H1 (cell line): ENCODE measurements around the gene TAOK1. TPM values are rescaled to one million over a fixed set of nuclear protein-coding genes. Genes with fewer than 3 reads are reported as not detected.

Source experiments
- CTCF ChIA-PET: fragments of 300-600 bp; sonication (Branson Sonifier 250); formaldehyde crosslinking; loops from one replicate; lab custom pipeline; 2021; ENCODE audit not compliant: partially characterized antibody; lab: Charles Lee
- POLR2A ChIA-PET: fragments of 300-600 bp; sonication (Branson Sonifier 250); formaldehyde crosslinking; loops from one replicate; lab custom pipeline; 2021; ENCODE audit warnings: inconsistent platforms; ENCODE audit not compliant: partially characterized antibody; lab: Charles Lee
- DNase-seq, 2 experiments: peaks; one replicate each; pipeline versions ENCODE4 v3.0.0 to v3.0.0-alpha.2; 2010 to 2022; ENCODE audit warnings: low spot score in 2 of 2, low read depth in 1 of 2, mixed read lengths in 1 of 2
- FAIRE-seq: peaks from 2 replicates; lab custom pipeline; 2011; peaks lifted over from hg19 to GRCh38; lab: Jason Lieb, UNC
- H2AFZ ChIP-seq: 2 replicates; pipeline ENCODE4 v1.8.1; 2012; ENCODE audit warnings: low read length, inconsistent platforms
- H2AK5ac ChIP-seq: 2 replicates; pipeline ENCODE4 v1.6.1; 2013; ENCODE audit warnings: low read depth, low read length
- H2BK120ac ChIP-seq: replicated peaks from 2 replicates; pipeline ENCODE3; 2013; ENCODE audit warnings: low read depth, low read length, inconsistent platforms
- H2BK12ac ChIP-seq: 2 replicates; pipeline ENCODE4 v1.6.1; 2013; ENCODE audit warnings: low read depth, low read length
- H2BK15ac ChIP-seq: 2 replicates; pipeline ENCODE4 v1.6.1; 2013; ENCODE audit warnings: low read length
- H2BK20ac ChIP-seq: 2 replicates; pipeline ENCODE4 v1.6.1; 2013; ENCODE audit warnings: low read length
- H2BK5ac ChIP-seq: 2 replicates; pipeline ENCODE4 v1.6.1; 2013; ENCODE audit warnings: low read depth, low read length
- H3K14ac ChIP-seq: 2 replicates; pipeline ENCODE4 v1.6.1; 2013; ENCODE audit warnings: inconsistent platforms; ENCODE audit not compliant: insufficient read length
- H3K18ac ChIP-seq: 2 replicates; pipeline ENCODE4 v1.6.1; 2013; ENCODE audit warnings: low read length; ENCODE audit errors: extremely low read depth
- H3K23ac ChIP-seq: 2 replicates; pipeline ENCODE4 v1.6.1; 2013; ENCODE audit warnings: inconsistent platforms; ENCODE audit not compliant: insufficient read length
- H3K23me2 ChIP-seq: 2 replicates; pipeline ENCODE4 v1.6.1; 2013; ENCODE audit warnings: low read depth, low read length
- H3K27ac ChIP-seq: 2 replicates; pipeline ENCODE4 v1.6.1; 2011; ENCODE audit warnings: low read depth, low read length, inconsistent platforms
- H3K27me3 ChIP-seq, 4 experiments: replicated peaks in 1 of 4; 1 replicate in 1 of 4; 2 replicates in 3 of 4; pipeline versions ENCODE4 v1.6.1 to v1.8.1; 2011 to 2013; ENCODE audit warnings: low read length in 3 of 4, mild to moderate bottlenecking in 3 of 4, inconsistent platforms in 2 of 4, mixed read lengths in 2 of 4, moderate library complexity in 1 of 4; ENCODE audit not compliant: control insufficient read depth in 3 of 4, insufficient read depth in 3 of 4; ENCODE audit errors: extremely low read depth in 1 of 4
- H3K36me3 ChIP-seq, 4 experiments: 2 replicates each; pipeline versions ENCODE4 v1.6.1 to v1.8.1; 2011 to 2013; ENCODE audit warnings: mild to moderate bottlenecking in 4 of 4, low read length in 3 of 4, moderate library complexity in 2 of 4, control low read depth in 1 of 4, inconsistent platforms in 1 of 4; ENCODE audit not compliant: insufficient read depth in 4 of 4, control insufficient read depth in 2 of 4
- H3K4ac ChIP-seq: replicated peaks from 2 replicates; pipeline ENCODE3; 2013; ENCODE audit warnings: low read length, low read depth, mixed read lengths, inconsistent platforms; ENCODE audit not compliant: insufficient read length
- H3K4me1 ChIP-seq, 4 experiments: replicated peaks in 1 of 4; 1 replicate in 1 of 4; 2 replicates in 3 of 4; pipeline versions ENCODE4 v1.6.1 to v1.8.1; 2011 to 2013; ENCODE audit warnings: low read length in 3 of 4, inconsistent platforms in 2 of 4, mixed read lengths in 1 of 4; ENCODE audit not compliant: insufficient read depth in 4 of 4, control insufficient read depth in 3 of 4
- H3K4me2 ChIP-seq, 2 experiments: 2 replicates each; pipeline versions ENCODE4 v1.6.1 to v1.8.1; 2011 to 2013; ENCODE audit warnings: low read depth in 2 of 2, low read length in 2 of 2, control low read depth in 1 of 2, inconsistent platforms in 1 of 2, mild to moderate bottlenecking in 1 of 2; ENCODE audit not compliant: insufficient read depth in 1 of 2
- H3K4me3 ChIP-seq, 4 experiments: fragments of 200-600, 300-600 bp in 1 of 4; sonication (generic), shearing (Covaris generic), sonication (Bioruptor Twin) in 1 of 4; 2 replicates each; pipeline versions ENCODE4 v1.5.1 to v1.8.1; 2011 to 2016; ENCODE audit warnings: low read length in 4 of 4, low read depth in 3 of 4, control low read depth in 2 of 4, inconsistent platforms in 2 of 4, mild to moderate bottlenecking in 2 of 4, mixed read lengths in 1 of 4, moderate library complexity in 1 of 4; ENCODE audit not compliant: insufficient read depth in 2 of 4; ENCODE audit errors: extremely low read depth in 1 of 4
- H3K56ac ChIP-seq: replicated peaks from 2 replicates; pipeline ENCODE3; 2013; ENCODE audit warnings: low read depth, mild to moderate bottlenecking, mixed read lengths, low read length, inconsistent platforms; ENCODE audit not compliant: insufficient read length
- H3K79me1 ChIP-seq: 2 replicates; pipeline ENCODE4 v1.6.1; 2013; ENCODE audit warnings: low read depth, low read length, control low read depth
- H3K79me2 ChIP-seq, 2 experiments: 2 replicates each; pipeline versions ENCODE4 v1.6.1 to v1.8.1; 2012 to 2013; ENCODE audit warnings: low read length in 2 of 2, mild to moderate bottlenecking in 2 of 2, inconsistent platforms in 1 of 2; ENCODE audit not compliant: insufficient read depth in 2 of 2, control insufficient read depth in 1 of 2
- H3K9ac ChIP-seq, 4 experiments: replicated peaks in 1 of 4; 1 replicate in 1 of 4; 2 replicates in 3 of 4; pipeline versions ENCODE4 v1.6.1 to v1.8.1; 2011 to 2013; ENCODE audit warnings: low read depth in 3 of 4, low read length in 3 of 4, control low read depth in 2 of 4, mild to moderate bottlenecking in 2 of 4, moderate library complexity in 2 of 4, inconsistent platforms in 1 of 4; ENCODE audit errors: extremely low read depth in 1 of 4
- H3K9me3 ChIP-seq, 2 experiments: 2 replicates each; pipeline versions ENCODE4 v1.6.1 to v1.8.1; 2012 to 2013; ENCODE audit warnings: mild to moderate bottlenecking in 2 of 2, moderate library complexity in 2 of 2, control low read depth in 1 of 2, inconsistent platforms in 1 of 2, low read depth in 1 of 2, low read length in 1 of 2, mixed read lengths in 1 of 2; ENCODE audit not compliant: insufficient read depth in 2 of 2
- H4K20me1 ChIP-seq, 2 experiments: replicated peaks in 1 of 2; 2 replicates each; pipeline versions ENCODE3 to v1.8.1; 2011 to 2013; ENCODE audit warnings: inconsistent platforms in 2 of 2, low read length in 2 of 2, mild to moderate bottlenecking in 1 of 2; ENCODE audit not compliant: insufficient read depth in 2 of 2, control insufficient read depth in 1 of 2
- H4K5ac ChIP-seq: 2 replicates; pipeline ENCODE4 v1.6.1; 2013; ENCODE audit warnings: low read length, low read depth, mixed read lengths, inconsistent platforms; ENCODE audit not compliant: insufficient read length
- H4K8ac ChIP-seq: 2 replicates; pipeline ENCODE4 v1.8.0; 2013; ENCODE audit warnings: mild to moderate bottlenecking, moderate library complexity, low read length, inconsistent platforms; ENCODE audit not compliant: insufficient read depth; ENCODE audit errors: extremely low read depth
- H4K91ac ChIP-seq: replicated peaks from 2 replicates; pipeline ENCODE3; 2013; ENCODE audit warnings: low read length, mixed read lengths, inconsistent platforms; ENCODE audit not compliant: insufficient read length
- ASH2L ChIP-seq: fragments of 200-600, 300-600 bp; sonication (generic); IDR thresholded peaks from one replicate; pipeline ENCODE4 v1.7.1; 2017; ENCODE audit warnings: low read length
- CBX5 ChIP-seq: fragments of 300-800, 300-1000 bp; sonication (generic); IDR thresholded peaks from 2 replicates; pipeline ENCODE4 v1.7.1; 2016; ENCODE audit warnings: antibody characterized with exemption, low read length, low read depth
- JUND ChIP-seq: IDR thresholded peaks from 2 replicates; pipeline ENCODE4 v1.6.1; 2011; ENCODE audit warnings: mild to moderate bottlenecking, improper control_type of control experiment, low read length
- SIN3A ChIP-seq, 2 experiments: IDR thresholded peaks in 1 of 2; conservative IDR thresholded peaks in 1 of 2; 2 replicates each; pipeline ENCODE4 v1.6.1; 2011 to 2012; ENCODE audit warnings: low read length in 2 of 2, improper control_type of control experiment in 1 of 2, low read depth in 1 of 2, mild to moderate bottlenecking in 1 of 2
- SP1 ChIP-seq: IDR thresholded peaks from 2 replicates; pipeline ENCODE4 v1.6.1; 2011; ENCODE audit warnings: low read depth, low read length
- TBP ChIP-seq: IDR thresholded peaks from 2 replicates; pipeline ENCODE4 v1.6.1; 2011; ENCODE audit warnings: low read depth, low read length, improper control_type of control experiment
- WGBS, 2 experiments: shearing (Covaris generic) in 1 of 2; methylation state at CpG; one replicate each; pipeline versions ENCODE4 v1.1.6 to v1.1.7; 2013 to 2015; ENCODE audit warnings: low lambda C conversion rate in 2 of 2, mixed read lengths in 2 of 2, inconsistent platforms in 1 of 2, low coverage in 1 of 2, missing lambda C conversion rate in 1 of 2; ENCODE audit not compliant: insufficient replicate concordance in 2 of 2, insufficient coverage in 1 of 2, insufficient read length in 1 of 2; ENCODE audit errors: extremely low coverage in 1 of 2, missing lambda C conversion rate in 1 of 2; 5-methylcytosine and 5-hydroxymethylcytosine counted together
- polyA plus RNA-seq, 7 experiments: library from polyadenylated mRNA; depleted of rRNA in 3 of 7; stranded (reverse) in 5 of 7; unstranded in 2 of 7; fragments of >200 nt in 5 of 7; fragments of 200-250 nt in 2 of 7; gene quantifications; 1 replicate in 5 of 7; 2 replicates in 1 of 7; 4 replicates in 1 of 7; pipeline versions ENCODE4 v1.2.1 to v1.2.3, GENCODE V29; 2011 to 2013; ENCODE audit warnings: missing spikeins in 2 of 7, mixed read lengths in 2 of 7
- total RNA-seq: library from RNA; stranded (reverse); fragmentation: NEBNext Ultra II Directional; extraction: Animal tissue kit (Norgen Biotek cat#: 25700); gene quantifications from 2 replicates; pipeline ENCODE4 v1.2.1, GENCODE V29; 2021

Gene TAOK1
- total and polyA plus RNA-seq, 2 of the 8 experiments (the other 6 are each of a cell fraction or from before 2014, with no cell fraction given) = 12.2 to 90.6 TPM

- WGBS, 2 experiments = 88% methylated on average over 1 of the region's 2 CpGs; no CpG with 5 or more reads in 1 of the 2 experiments
- no peak for FAIRE-seq
- TF ChIP-seq ASH2L (no peak), CBX5 (no peak), SP1 (no peak), SIN3A (conservative IDR thresholded peaks at IDR 0.05 in 1 of 2, IDR thresholded peaks at IDR 0.05 in 1 of 2; ENCODE audit: low read depth in 1 of 2, low read length in 2 of 2) (no peak), JUND (no peak), TBP (no peak)
These were observed 124.6 kb downstream of the TAOK1 start for GRCh38 chr17:29514792-29515191.

More at GRCh38 chr17:29514792-29515191, 124.6 kb downstream of the TAOK1 start:
- no peak overlapping the region for H3K4me3 ChIP-seq
- no peak overlapping the region for H3K18ac ChIP-seq
- H4K91ac ChIP-seq = no peak overlapping the region
- no peak overlapping the region for H3K23ac ChIP-seq
- no peak overlapping the region for H2BK20ac ChIP-seq
- H2AK5ac ChIP-seq = no peak overlapping the region
- no peak overlapping the region for H3K56ac ChIP-seq
- ChIA-PET POLR2A (interaction anchor here (1.0 kb wide), 1 partner anchor 9 kb away, joined by 3 read pairs; no protein-coding TSS in a partner anchor), CTCF (interaction anchor here (0.6 to 2.7 kb wide), 4 partner anchors 93 to 158 kb away, joined by 3 to 9 read pairs (median 4); no protein-coding TSS in a partner anchor)
- H2AFZ ChIP-seq = no peak overlapping the region
- no peak overlapping the region for H3K4me2 ChIP-seq
- no peak overlapping the region for H2BK12ac ChIP-seq
- no peaks in the 10 kb centered on the region for H3K79me2 ChIP-seq
- H3K36me3 ChIP-seq = peaks cover 9 to 47% (median 24%) of the 10 kb centered on the region in 4 experiments; a peak in 7 of 8 replicates
- no peak overlapping the region for H2BK15ac ChIP-seq
- H3K27ac ChIP-seq = no peak overlapping the region
- no peak overlapping the region for H4K8ac ChIP-seq
- H3K4me1 ChIP-seq = no peaks in the 10 kb centered on the region
- no peak for DNase-seq
- H4K20me1 ChIP-seq = no peaks in the 10 kb centered on the region
- no peak overlapping the region for H2BK120ac ChIP-seq
- H3K9ac ChIP-seq = no peak overlapping the region
- H3K9me3 ChIP-seq = no peaks in the 10 kb centered on the region
- H3K4ac ChIP-seq = no peak overlapping the region
- no peaks in the 10 kb centered on the region for H3K23me2 ChIP-seq
- no peak overlapping the region for H3K14ac ChIP-seq
- H2BK5ac ChIP-seq = no peak overlapping the region
- H3K27me3 ChIP-seq = no peaks in the 10 kb centered on the region
- H3K79me1 ChIP-seq = no peaks in the 10 kb centered on the region
- H4K5ac ChIP-seq = no peak overlapping the region
